ENCODE data around the gene STK33. TPM values are rescaled to one million over a fixed set of nuclear protein-coding genes. Genes with fewer than 3 reads are reported as not detected.

STK33 gene
- total RNA-seq, 1 donor from 2014 or later, result 3.4 TPM

DNA sequence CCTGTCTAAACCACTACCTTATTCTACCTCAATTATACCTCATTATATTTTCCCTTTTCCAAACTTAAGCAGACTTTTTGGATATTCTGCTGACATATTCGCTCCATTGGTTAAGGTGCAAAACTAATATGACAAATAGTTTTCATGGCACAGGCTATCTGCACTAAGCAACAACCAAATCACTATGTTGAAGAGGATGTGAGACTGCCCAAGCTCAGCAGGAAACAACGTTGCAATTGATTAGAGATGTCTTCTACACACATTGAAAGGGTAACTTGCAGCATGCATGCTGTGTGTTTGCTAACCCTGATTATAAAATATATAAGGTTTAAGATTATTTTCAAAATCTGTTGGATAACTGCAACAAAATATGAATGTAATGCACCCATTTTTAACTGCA, 61.6 kb downstream of the STK33 start:
- H3K27me3 Mint-ChIP-seq (ENCODE audit: low read depth), result peaks cover 5% of the 10 kb centered on the region
- H3K4me1 Mint-ChIP-seq (ENCODE audit: low read depth), result no peaks in the 10 kb centered on the region
- no peak for DNase-seq (ENCODE audit: low spot score)
- no peaks in the 10 kb centered on the region for H3K36me3 Mint-ChIP-seq (ENCODE audit: low read depth)
- no peak for TF ChIP-seq CTCF (IDR thresholded peaks at IDR 0.05)
- H3K27ac Mint-ChIP-seq (ENCODE audit: unreplicated experiment), result no peak overlapping the region
- no peaks in the 10 kb centered on the region for H3K9me3 Mint-ChIP-seq (ENCODE audit: low read depth)
- no peak overlapping the region for H3K4me3 Mint-ChIP-seq (ENCODE audit: unreplicated experiment)

- no peak overlapping the region for H3K27ac Mint-ChIP-seq (ENCODE audit: unreplicated experiment)
- no peak overlapping the region for H3K4me3 Mint-ChIP-seq (ENCODE audit: unreplicated experiment)
- DNase-seq (ENCODE audit: low spot score), result no peak
- no peaks in the 10 kb centered on the region for H3K36me3 Mint-ChIP-seq (ENCODE audit: low read depth)
- H3K4me1 Mint-ChIP-seq (ENCODE audit: low read depth), result no peaks in the 10 kb centered on the region
- TF ChIP-seq CTCF (IDR thresholded peaks at IDR 0.05), result no peak
- H3K9me3 Mint-ChIP-seq (ENCODE audit: low read depth), result no peaks in the 10 kb centered on the region
- peaks cover 5% of the 10 kb centered on the region for H3K27me3 Mint-ChIP-seq (ENCODE audit: low read depth)
Observed at GRCh38 chr11:8531982-8532381, 62.0 kb downstream of the STK33 start.

DNA sequence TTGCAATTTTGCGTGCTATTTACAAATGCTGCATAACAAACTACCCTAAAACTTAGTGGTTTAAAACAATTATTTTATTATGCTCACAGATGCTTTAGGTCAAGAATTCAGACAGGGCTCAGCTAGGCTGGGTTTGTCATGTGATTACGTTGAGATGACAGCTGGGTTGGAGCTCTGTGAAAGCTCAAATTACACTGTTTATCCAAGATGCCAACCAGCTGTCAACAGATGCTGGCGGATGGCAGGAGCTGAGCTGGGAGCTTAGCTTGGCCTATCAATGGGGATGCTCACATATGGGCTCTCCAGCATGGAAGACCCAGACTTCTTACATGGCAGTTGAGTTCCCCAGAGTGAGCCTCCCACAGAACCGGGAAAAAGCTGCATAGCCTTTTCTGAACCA, 62.7 kb downstream of the STK33 start:
- Mint-ChIP-seq H3K27ac (ENCODE audit: unreplicated experiment) (no peak overlapping the region), H3K9me3 (ENCODE audit: low read depth) (no peaks in the 10 kb centered on the region), H3K4me1 (ENCODE audit: low read depth) (no peaks in the 10 kb centered on the region), H3K27me3 (ENCODE audit: low read depth) (peaks cover 5% of the 10 kb centered on the region), H3K4me3 (ENCODE audit: unreplicated experiment) (no peak overlapping the region), H3K36me3 (ENCODE audit: low read depth) (no peaks in the 10 kb centered on the region)
- no peak for TF ChIP-seq CTCF (IDR thresholded peaks at IDR 0.05)
- no peak for DNase-seq (ENCODE audit: low spot score)

GRCh38 chr11:8527939-8528338, 66.1 kb downstream of the STK33 start:
- Mint-ChIP-seq H3K4me3 (ENCODE audit: unreplicated experiment) (no peak overlapping the region), H3K36me3 (ENCODE audit: low read depth) (no peaks in the 10 kb centered on the region), H3K27ac (ENCODE audit: unreplicated experiment) (no peak overlapping the region), H3K9me3 (ENCODE audit: low read depth) (peaks cover 2% of the 10 kb centered on the region), H3K4me1 (ENCODE audit: low read depth) (no peaks in the 10 kb centered on the region), H3K27me3 (ENCODE audit: low read depth) (no peaks in the 10 kb centered on the region)
- DNase-seq (ENCODE audit: low spot score), result no peak
- no peak for TF ChIP-seq CTCF (IDR thresholded peaks at IDR 0.05)

DNA sequence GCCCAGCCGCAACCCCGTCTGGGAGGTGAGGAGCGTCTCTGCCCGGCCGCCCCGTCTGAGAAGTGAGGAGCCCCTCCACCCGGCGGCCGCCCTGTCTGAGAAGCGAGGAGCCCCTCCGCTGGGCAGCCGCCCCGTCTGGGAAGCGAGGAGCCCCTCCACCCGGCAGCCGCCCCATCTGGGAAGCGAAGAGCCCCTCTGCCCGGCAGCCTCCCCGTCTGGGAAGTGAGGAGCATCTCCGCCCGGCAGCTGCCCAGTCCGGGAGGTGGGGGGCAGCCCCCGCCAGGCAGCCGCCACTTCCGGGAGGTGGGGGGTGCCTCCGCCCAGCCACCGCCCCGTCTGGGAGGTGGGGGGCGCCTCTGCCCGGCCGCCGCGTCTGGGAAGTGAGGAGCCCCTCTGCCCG, 70.6 kb downstream of the STK33 start:
- peaks cover 5% of the 10 kb centered on the region for H3K27me3 Mint-ChIP-seq (ENCODE audit: low read depth)
- no peak for TF ChIP-seq CTCF (IDR thresholded peaks at IDR 0.05)
- DNase-seq (ENCODE audit: low spot score), result no peak
- H3K4me3 Mint-ChIP-seq (ENCODE audit: unreplicated experiment), result no peak overlapping the region
- peaks cover 6% of the 10 kb centered on the region for H3K9me3 Mint-ChIP-seq (ENCODE audit: low read depth)
- no peak overlapping the region for H3K27ac Mint-ChIP-seq (ENCODE audit: unreplicated experiment)
- H3K36me3 Mint-ChIP-seq (ENCODE audit: low read depth), result no peaks in the 10 kb centered on the region
- no peaks in the 10 kb centered on the region for H3K4me1 Mint-ChIP-seq (ENCODE audit: low read depth)

All from chondrocyte (in vitro differentiated cells).